Urinary bladder (tissue), 4 donors: Measurements from ENCODE around the gene MAP3K5. TPM values are rescaled to one million over a fixed set of nuclear protein-coding genes. Genes with fewer than 3 reads are reported as not detected.
"Not testable (repeated sequence)": the region's sequence is repeated elsewhere in the genome, so short reads cannot be mapped to it uniquely, and the experiment has no call there.

ENCODE experiments used
- DNase-seq: peaks from one replicate; pipeline ENCODE4 v3.0.0-alpha.2; 2015; ENCODE audit errors: extremely low spot score
- H3K27ac ChIP-seq: one replicate; pipeline ENCODE4 v1.5.1; 2013; ENCODE audit warnings: low read depth, mild to moderate bottlenecking, moderate library complexity
- H3K36me3 ChIP-seq: one replicate; pipeline ENCODE4 v1.6.1; 2013; ENCODE audit warnings: mild to moderate bottlenecking, moderate library complexity; ENCODE audit not compliant: insufficient read depth
- H3K4me1 ChIP-seq: one replicate; pipeline ENCODE4 v1.6.1; 2013; ENCODE audit warnings: mild to moderate bottlenecking, moderate library complexity; ENCODE audit not compliant: insufficient read depth
- H3K4me3 ChIP-seq: one replicate; pipeline ENCODE4 v1.5.1; 2013; ENCODE audit warnings: low read depth, low read length
- WGBS: extraction: QIAGEN DNeasy Blood & Tissue Kit; methylation state at CpG from one replicate; pipeline ENCODE4 v1.1.7; 2013; 5-methylcytosine and 5-hydroxymethylcytosine counted together
- polyA plus RNA-seq: library from polyadenylated mRNA; stranded (reverse); fragments of 200-250 nt; gene quantifications from one replicate; pipeline ENCODE4 v1.2.3, GENCODE V29; 2013
- total RNA-seq: library from RNA; depleted of rRNA; stranded (reverse); fragments of >200 nt; gene quantifications from one replicate; pipeline ENCODE4 v1.2.3, GENCODE V29; 2014
- donor health status: healthy with polysubstance abuse.
- donor health status: healthy.

The MAP3K5 gene
- total and polyA plus RNA-seq, 2 donors, result 11.3 to 19.4 TPM

GRCh38 chr6:136809091-136809860, 17.0 kb upstream of the MAP3K5 start:
- WGBS, result 83% methylated on average over 7 of the region's 7 CpGs
- no peaks in the 10 kb centered on the region for H3K4me1 ChIP-seq
- DNase-seq, result no peak
- no peaks in the 10 kb centered on the region for H3K36me3 ChIP-seq
- no peak overlapping the region for H3K4me3 ChIP-seq
- H3K27ac ChIP-seq, result no peak overlapping the region

GRCh38 chr6:136803608-136804007, 11.3 kb upstream of the MAP3K5 start:
- Histone ChIP-seq H3K27ac (no peak overlapping the region), H3K4me3 (no peak overlapping the region), H3K4me1 (no peaks in the 10 kb centered on the region), H3K36me3 (no peaks in the 10 kb centered on the region)
- no peak for DNase-seq
- WGBS, result 95% methylated on average over 1 of the region's 1 CpG

GRCh38 chr6:136801581-136801980, 9.3 kb upstream of the MAP3K5 start:
- H3K4me3 ChIP-seq, result no peak overlapping the region
- no peaks in the 10 kb centered on the region for H3K36me3 ChIP-seq
- H3K27ac ChIP-seq, result no peak overlapping the region
- 91% methylated on average over 2 of the region's 2 CpGs for WGBS
- DNase-seq, result no peak
- no peaks in the 10 kb centered on the region for H3K4me1 ChIP-seq

- no peak for DNase-seq
- H3K4me1 ChIP-seq, result no peaks in the 10 kb centered on the region
- 75% methylated on average over 1 of the region's 1 CpG for WGBS
- H3K4me3 ChIP-seq, result no peak overlapping the region
- no peaks in the 10 kb centered on the region for H3K36me3 ChIP-seq
- no peak overlapping the region for H3K27ac ChIP-seq
Observed at GRCh38 chr6:136798044-136798443, 5.8 kb upstream of the MAP3K5 start.

GRCh38 chr6:136795996-136796395, 3.7 kb upstream of the MAP3K5 start:
- no peak for DNase-seq
- 94% methylated on average over 5 of the region's 5 CpGs for WGBS
- no peaks in the 10 kb centered on the region for H3K4me1 ChIP-seq
- no peaks in the 10 kb centered on the region for H3K36me3 ChIP-seq
- H3K27ac ChIP-seq, result no peak overlapping the region
- H3K4me3 ChIP-seq, result no peak overlapping the region

- H3K4me1 ChIP-seq, result no peaks in the 10 kb centered on the region
- H3K36me3 ChIP-seq, result no peaks in the 10 kb centered on the region
- WGBS, result 93% methylated on average over 2 of the region's 2 CpGs
- H3K4me3 ChIP-seq, result no peak overlapping the region
- no peak overlapping the region for H3K27ac ChIP-seq
- no peak for DNase-seq
Observed at GRCh38 chr6:136795386-136795785, 3.1 kb upstream of the MAP3K5 start.

GRCh38 chr6:136793363-136793762, 1.1 kb upstream of the MAP3K5 start:
- Histone ChIP-seq H3K27ac (peak overlapping the region; percentile 94), H3K36me3 (no peaks in the 10 kb centered on the region), H3K4me1 (peaks cover 1% of the 10 kb centered on the region), H3K4me3 (peak overlapping the region; percentile 81)
- DNase-seq, result no peak
- 41% methylated on average over 8 of the region's 8 CpGs for WGBS

- H3K4me1 ChIP-seq, result peaks cover 3% of the 10 kb centered on the region
- DNase-seq, result no peak
- H3K4me3 ChIP-seq, result peak overlapping the region; percentile 81
- H3K36me3 ChIP-seq, result no peaks in the 10 kb centered on the region
- peak overlapping the region; percentile 94 for H3K27ac ChIP-seq
- WGBS, result under 1% methylated on average over 46 of the region's 46 CpGs
Observed at GRCh38 chr6:136792095-136792409, 225 bp downstream of the MAP3K5 start.

GRCh38 chr6:136791296-136792094, 782 bp downstream of the MAP3K5 start:
- DNase-seq, result no peak
- 2% methylated on average over 62 of the region's 62 CpGs for WGBS
- Histone ChIP-seq H3K4me3 (peak overlapping the region; percentile 81), H3K4me1 (peaks cover 3% of the 10 kb centered on the region), H3K36me3 (no peaks in the 10 kb centered on the region), H3K27ac (peak overlapping the region; percentile 94)

GRCh38 chr6:136790411-136791295, 1.6 kb downstream of the MAP3K5 start:
- WGBS, result 39% methylated on average over 7 of the region's 7 CpGs
- Histone ChIP-seq H3K4me3 (peak overlapping the region; percentile 81), H3K27ac (peak overlapping the region; percentile 94), H3K36me3 (no peaks in the 10 kb centered on the region), H3K4me1 (peaks cover 4% of the 10 kb centered on the region)
- DNase-seq, result no peak

- H3K27ac ChIP-seq, result peak overlapping the region; percentile 54
- not testable (repeated sequence) for H3K4me3 ChIP-seq, H3K36me3 ChIP-seq, H3K4me1 ChIP-seq, DNase-seq
- 81% methylated on average over 3 of the region's 3 CpGs for WGBS
Observed at GRCh38 chr6:136789440-136789839, 2.8 kb downstream of the MAP3K5 start.

GRCh38 chr6:136788069-136788902, 4.0 kb downstream of the MAP3K5 start:
- Histone ChIP-seq H3K4me1 (peaks cover 4% of the 10 kb centered on the region), H3K4me3 (no peak overlapping the region), H3K27ac (no peak overlapping the region), H3K36me3 (no peaks in the 10 kb centered on the region)
- WGBS, result 82% methylated on average over 7 of the region's 7 CpGs
- no peak for DNase-seq

- no peak for DNase-seq
- WGBS, result 71% methylated on average over 4 of the region's 4 CpGs
- no peak overlapping the region for H3K4me3 ChIP-seq
- no peaks in the 10 kb centered on the region for H3K36me3 ChIP-seq
- H3K27ac ChIP-seq, result peak overlapping the region; percentile 80
- peaks cover 4% of the 10 kb centered on the region for H3K4me1 ChIP-seq
Observed at GRCh38 chr6:136787726-136788068, 4.6 kb downstream of the MAP3K5 start.
